K562 (cell line): Measurements from ENCODE around the gene TMC2. TPM values are rescaled to one million over a fixed set of nuclear protein-coding genes. Genes with fewer than 3 reads are reported as not detected.
"Not testable (repeated sequence)": the region's sequence is repeated elsewhere in the genome, so short reads cannot be mapped to it uniquely, and the experiment has no call there.

ENCODE experiments used
- ATAC-seq: fragments of 200-7000 bp; cut with Tn5 transposase; 3 replicates; pipeline ENCODE4 v1.9.1; 2020; ENCODE audit warnings: moderate library complexity
- BruUV-seq: library from RNA; stranded (reverse); fragments of 400-500 nt; replicated peaks from 2 replicates; lab custom pipeline; 2021; lab: Mats Ljungman, UMichigan
- CTCF ChIA-PET: fragments of 300-600 bp; formaldehyde crosslinking; extraction: SDS; loops from one replicate; lab custom pipeline; 2021; ENCODE audit warnings: low intra/inter-chr PET ratio; lab: Yijun Ruan, JAX
- POLR2A ChIA-PET: fragments of 300-600, 350-650 bp; sonication (Branson Sonifier 250); formaldehyde crosslinking; extraction: SDS; loops from one replicate; lab custom pipeline; 2021; ENCODE audit warnings: antibody characterized with exemption, inconsistent platforms; lab: Yijun Ruan, JAX
- DNase-seq, 4 experiments: peaks; one replicate each; pipeline versions ENCODE4 v3.0.0 to v3.0.0-alpha.2; 2011 to 2018; ENCODE audit warnings: low spot score in 3 of 4, mixed read lengths in 3 of 4; ENCODE audit errors: extremely low read depth in 1 of 4
- FAIRE-seq: peaks from 2 replicates; lab custom pipeline; 2011; peaks lifted over from hg19 to GRCh38; lab: Jason Lieb, UNC
- H2AFZ ChIP-seq: 2 replicates; pipeline ENCODE4 v1.6.0; 2011; ENCODE audit warnings: low read depth, low read length, control low read depth, inconsistent platforms
- H3K27ac ChIP-seq: fragments of 200-600 bp; 3 replicates; pipeline ENCODE4 v1.8.0; 2011; ENCODE audit warnings: low read depth, mild to moderate bottlenecking, control low read depth, inconsistent platforms, low read length, moderate library complexity, mixed read lengths; ENCODE audit errors: extremely low read depth
- H3K27me3 ChIP-seq, 2 experiments: fragments of 300-600 bp in 1 of 2; 2 replicates in 1 of 2; 3 replicates in 1 of 2; pipeline versions ENCODE4 v1.6.0 to v1.8.0; 2011; ENCODE audit warnings: inconsistent platforms in 2 of 2, low read length in 2 of 2, mild to moderate bottlenecking in 1 of 2, mixed read lengths in 1 of 2, moderate library complexity in 1 of 2; ENCODE audit not compliant: control insufficient read depth in 2 of 2, insufficient read depth in 2 of 2
- H3K36me3 ChIP-seq: fragments of 300-600 bp; 3 replicates; pipeline ENCODE4 v1.8.0; 2011; ENCODE audit warnings: mild to moderate bottlenecking, low read length, inconsistent platforms; ENCODE audit not compliant: control insufficient read depth, insufficient read depth
- H3K4me1 ChIP-seq, 2 experiments: fragments of 200-600 bp in 1 of 2; replicated peaks in 1 of 2; 2 replicates in 1 of 2; 3 replicates in 1 of 2; pipeline versions ENCODE4 v1.5.1 to v1.8.0; 2011; ENCODE audit warnings: inconsistent platforms in 2 of 2, low read length in 2 of 2, mild to moderate bottlenecking in 1 of 2, mixed read lengths in 1 of 2, moderate library complexity in 1 of 2; ENCODE audit not compliant: control insufficient read depth in 2 of 2, insufficient read depth in 2 of 2
- H3K4me2 ChIP-seq: 2 replicates; pipeline ENCODE4 v1.6.1; 2011; ENCODE audit warnings: low read length, control low read depth, inconsistent platforms, mixed read lengths; ENCODE audit not compliant: insufficient read depth
- H3K4me3 ChIP-seq: fragments of 200-600 bp; sonication (generic), shearing (Covaris generic); 2 replicates; pipeline ENCODE4 v1.5.1; 2016; ENCODE audit warnings: control low read depth, inconsistent platforms
- H3K79me2 ChIP-seq: fragments of 200-600 bp; 3 replicates; pipeline ENCODE4 v1.8.0; 2011; ENCODE audit warnings: low read length, inconsistent platforms; ENCODE audit not compliant: control insufficient read depth, insufficient read depth
- H3K9ac ChIP-seq, 2 experiments: 2 replicates each; pipeline versions ENCODE4 v1.6.0 to v1.6.1; 2011; ENCODE audit warnings: low read depth in 2 of 2, low read length in 2 of 2, control low read depth in 1 of 2, inconsistent platforms in 1 of 2, mild to moderate bottlenecking in 1 of 2, mixed read lengths in 1 of 2; ENCODE audit not compliant: insufficient read depth in 1 of 2
- H3K9me1 ChIP-seq: one replicate; pipeline ENCODE4 v1.6.0; 2011; ENCODE audit warnings: inconsistent platforms, mild to moderate bottlenecking, low read length, moderate library complexity; ENCODE audit not compliant: control insufficient read depth, insufficient read depth
- H3K9me3 ChIP-seq: replicated peaks from 2 replicates; pipeline ENCODE4 v1.5.1; 2011; ENCODE audit warnings: low read depth, low read length, inconsistent platforms; ENCODE audit not compliant: control insufficient read depth, insufficient read depth
- H4K20me1 ChIP-seq: replicated peaks from 2 replicates; pipeline ENCODE4 v1.6.1; 2011; ENCODE audit warnings: low read length, inconsistent platforms, mixed read lengths; ENCODE audit not compliant: control insufficient read depth, insufficient read depth
- ESRRA ChIP-seq: fragments of 450-650 bp; IDR thresholded peaks from 2 replicates; pipeline ENCODE4 v1.6.1; 2014; ENCODE audit warnings: low read depth, mild to moderate bottlenecking, moderate library complexity, borderline replicate concordance
- KDM1A ChIP-seq, 2 experiments: fragments of 450-650 bp; IDR thresholded peaks; 2 replicates each; pipeline ENCODE4 v1.6.1; 2016; ENCODE audit warnings: mild to moderate bottlenecking in 2 of 2
- MEIS2 ChIP-seq: fragments of 450-650 bp; IDR thresholded peaks from 2 replicates; pipeline ENCODE4 v1.6.1; 2014; ENCODE audit warnings: mild to moderate bottlenecking; ENCODE audit not compliant: partially characterized antibody
- RCOR1 ChIP-seq, 2 experiments: IDR thresholded peaks; 2 replicates each; pipeline ENCODE4 v1.6.1; 2012; ENCODE audit warnings: low read depth in 2 of 2, low read length in 2 of 2, borderline replicate concordance in 1 of 2, improper control_type of control experiment in 1 of 2
- RFX1 ChIP-seq: fragments of 450-650 bp; IDR thresholded peaks from 2 replicates; pipeline ENCODE4 v1.6.1; 2016; ENCODE audit warnings: mild to moderate bottlenecking, moderate library complexity
- SRF ChIP-seq, 2 experiments: fragments of 250-450, 450-650 bp in 1 of 2; sonication (Bioruptor Pico) in 1 of 2; sonication (generic) in 1 of 2; formaldehyde crosslinking; IDR thresholded peaks; 2 replicates each; pipeline versions ENCODE4 v1.5.0 to v1.5.1; 2020 to 2022; ENCODE audit warnings: mild to moderate bottlenecking in 1 of 2, missing genetic modification reagents in 1 of 2
- STAT5A ChIP-seq: IDR thresholded peaks from 2 replicates; pipeline ENCODE4 v1.6.1; 2012; ENCODE audit warnings: low read length, inconsistent platforms, borderline replicate concordance
- ZNF592 ChIP-seq: fragments of 450-650 bp; IDR thresholded peaks from 2 replicates; pipeline ENCODE4 v1.6.1; 2017; ENCODE audit warnings: antibody characterized with exemption, mild to moderate bottlenecking
- whole genome bisulfite sequencing: fragments of 100-300 bp; shearing (Covaris generic); methylation state at CpG from one replicate; pipeline ENCODE4 v1.1.6; 2016; ENCODE audit warnings: low coverage, mixed read lengths; ENCODE audit not compliant: insufficient coverage; ENCODE audit errors: missing lambda C conversion rate; 5-methylcytosine and 5-hydroxymethylcytosine counted together
- in situ Hi-C: fragments of 300-500 bp; cut with MboI; formaldehyde crosslinking; loops from 4 replicates; pipeline ENCODE4 v1.15.0; 2018; ENCODE audit warnings: inconsistent platforms, mixed read lengths
- intact Hi-C: fragments of 100-400 bp; cut with micrococcal nuclease; formaldehyde crosslinking; loops from 2 replicates; pipeline ENCODE4 v1.14.2; 2022
- polyA plus RNA-seq, 8 experiments: library from polyadenylated mRNA; depleted of rRNA in 4 of 8; stranded (reverse) in 5 of 8; unstranded in 3 of 8; fragments of >200 nt; fragmentation: Nextera tagmentation in 2 of 8; fragmentation: Illumina TruSeq in 1 of 8; extraction: Ambion mirVana in 2 of 8; extraction: Trizol in 1 of 8; gene quantifications; 2 replicates each; pipeline versions ENCODE4 v1.2.1 to v1.2.3, GENCODE V29; 2011 to 2014; ENCODE audit warnings: inconsistent platforms in 1 of 8, missing spikeins in 1 of 8
- total RNA-seq, 7 experiments: library from RNA; depleted of rRNA in 6 of 7; stranded (reverse); fragments of >200 nt in 6 of 7; fragmentation: Illumina TruSeq in 2 of 7; extraction: Trizol in 2 of 7; gene quantifications; 2 replicates each; pipeline versions ENCODE4 v1.2.1 to v1.2.3, GENCODE V29; 2011 to 2021; ENCODE audit warnings: low replicate concordance in 1 of 7

Gene TMC2
- total and polyA plus RNA-seq, 9 of the 15 experiments (the other 6 are each of a cell fraction or from before 2014, with no cell fraction given): not detected

- H3K9ac ChIP-seq, H3K36me3 ChIP-seq, H2AFZ ChIP-seq, CTCF ChIA-PET, ATAC-seq, H3K9me3 ChIP-seq, H3K27ac ChIP-seq, H3K9me1 ChIP-seq, H3K4me3 ChIP-seq, H4K20me1 ChIP-seq, H3K4me2 ChIP-seq, FAIRE-seq, BruUV-seq, H3K27me3 ChIP-seq: not testable (repeated sequence)
- WGBS: 39% methylated on average over 4 of the region's 5 CpGs
- POLR2A ChIA-PET: interaction anchor here (0.6 to 1.6 kb wide), 5 partner anchors 15 to 130 kb away, joined by 3 to 7 read pairs (median 5); partner anchors contain the start of gene SNRPB
- in situ Hi-C loops (loop anchor here (5.0 kb wide), 1 partner anchor 51 kb away; the partner anchor contains the start of gene SNRPB), intact Hi-C loops (loop anchor here (1.0 kb wide), 1 partner anchor 53 kb away; the partner anchor contains the start of gene SNRPB)
- peaks cover 16 to 17% of the 10 kb centered on the region in 2 experiments; a peak in 4 of 5 replicates for H3K4me1 ChIP-seq
- H3K79me2 ChIP-seq: peaks cover 10% of the 10 kb centered on the region; the same call in 1 of the 3 replicates
- TF ChIP-seq KDM1A (IDR thresholded peaks at IDR 0.05) (peak; percentile 32 to 34; a peak in 1 of 4 replicates), ZNF592 (peak; percentile 51; the same call in 1 of the 2 replicates), ESRRA (peak; percentile 62; the same call in 1 of the 2 replicates), MEIS2 (peak; percentile 7), RFX1 (peak; percentile 63), SRF (CRISPR knock-in tag; IDR thresholded peaks at IDR 0.05) (peak in 1 of 2 experiments; percentile 93; a peak in 2 of 4 replicates), RCOR1 (IDR thresholded peaks at IDR 0.05; ENCODE audit: borderline replicate concordance in 1 of 2, low read depth in 2 of 2, low read length in 2 of 2) (peak in 1 of 2 experiments; percentile 41; a peak in 1 of 4 replicates), STAT5A (peak; percentile 45; the same call in 1 of the 2 replicates)
- DNase-seq: peak in 1 of 4 experiments; percentile 36
These were observed 13.4 kb upstream of the TMC2 start for GRCh38 chr20:2522826-2523429.
